GM21367 (cell line): ENCODE measurements around the gene FYCO1.
A peak's percentile ranks its signal among the peaks of the same experiment; 100 is the strongest.
"Not testable (repeated sequence)": the region's sequence is repeated elsewhere in the genome, so short reads cannot be mapped to it uniquely, and the experiment has no call there.

Experiments used
- ATAC-seq: cut with Tn5 transposase; IDR thresholded peaks from one replicate; pipeline ENCODE4 v1.9.1; 2021; ENCODE audit not compliant: unreplicated experiment

The FYCO1 gene

GRCh38 chr3:45995236-45996192 lies at the start of gene FYCO1:
TSS of gene FYCO1 (minus strand) at chr3:45995824. CDS start at chr3:45984910, 10,914 bp downstream.
- peak; percentile 74 for ATAC-seq

DNA sequence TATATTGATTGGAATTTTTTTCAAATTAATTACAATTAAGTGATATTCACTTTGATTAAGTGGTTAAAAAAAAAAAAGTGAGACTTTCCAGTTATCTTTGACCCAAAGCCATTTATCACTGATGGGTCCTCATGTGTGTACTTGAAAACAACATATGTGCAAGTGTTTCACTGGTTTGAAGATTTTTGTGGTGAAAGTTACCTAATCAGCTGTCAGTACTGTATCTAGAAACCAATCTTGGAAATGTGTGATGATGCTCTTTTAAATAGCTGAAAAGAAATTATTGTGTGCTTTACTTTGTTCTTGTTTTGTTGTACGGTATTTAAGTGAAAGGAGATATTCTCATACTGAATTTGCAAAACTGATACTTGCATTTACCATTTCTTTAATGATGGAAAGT lies 43.3 kb upstream of the FYCO1 start:
- no peak for ATAC-seq

DNA sequence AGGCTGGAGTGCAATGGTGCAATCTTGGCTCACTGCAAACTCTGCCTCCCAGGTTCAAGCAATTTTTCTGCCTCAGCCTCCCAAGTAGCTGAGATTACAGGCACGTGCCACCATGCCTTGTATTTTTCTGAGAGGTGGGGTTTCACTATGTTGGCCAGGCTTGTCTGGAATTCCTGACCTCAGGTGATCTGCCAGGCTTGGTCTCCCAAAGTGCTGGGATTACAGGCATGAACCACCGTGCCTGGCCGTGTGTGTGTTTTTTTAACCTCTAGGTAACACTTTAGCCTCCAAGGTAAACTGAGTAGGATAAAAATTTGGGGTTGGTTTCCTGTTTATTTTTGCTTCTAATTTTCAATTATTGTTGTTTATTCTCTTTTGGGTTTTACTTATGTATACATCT lies 42.4 kb upstream of the FYCO1 start:
- not testable (repeated sequence) for ATAC-seq

DNA sequence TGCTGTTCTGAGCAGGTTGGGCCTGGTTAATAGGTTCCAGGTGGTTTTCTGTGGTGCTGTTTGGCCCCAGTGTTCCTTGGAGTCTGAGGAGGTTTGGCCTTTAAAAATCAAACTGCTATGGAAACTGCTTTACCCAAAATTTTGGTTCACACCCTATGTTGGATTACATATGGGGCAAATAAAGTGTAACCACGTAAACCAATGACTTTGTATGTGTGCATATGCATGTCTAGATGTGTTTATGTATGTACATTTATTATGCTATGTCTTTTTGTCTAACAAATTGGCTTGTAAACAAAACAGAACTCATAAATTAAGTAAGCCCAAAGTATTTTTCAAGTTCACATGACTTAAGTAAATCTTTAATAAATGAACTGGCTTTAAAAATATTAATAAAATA lies 40.6 kb upstream of the FYCO1 start:
- ATAC-seq: no peak

DNA sequence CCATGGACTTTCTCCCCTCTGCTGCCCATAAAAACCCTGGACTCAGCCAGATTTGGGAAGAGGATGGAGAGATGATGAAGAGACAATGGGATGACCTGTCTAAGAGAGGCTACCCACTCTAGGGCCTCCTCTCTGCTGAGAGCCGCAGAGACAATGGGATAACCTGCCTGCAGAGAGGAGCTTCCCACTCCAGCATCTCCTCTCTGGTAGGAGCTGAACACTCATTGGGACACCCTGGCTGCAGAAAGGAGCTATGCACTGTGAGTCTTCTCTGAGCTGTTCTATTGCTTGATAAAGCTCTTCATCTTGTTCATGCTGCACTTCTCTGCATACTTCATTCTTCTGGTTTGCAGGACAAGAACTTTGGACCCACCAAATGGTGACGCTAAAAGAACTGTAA lies 36.1 kb upstream of the FYCO1 start:
- no peak for ATAC-seq

DNA sequence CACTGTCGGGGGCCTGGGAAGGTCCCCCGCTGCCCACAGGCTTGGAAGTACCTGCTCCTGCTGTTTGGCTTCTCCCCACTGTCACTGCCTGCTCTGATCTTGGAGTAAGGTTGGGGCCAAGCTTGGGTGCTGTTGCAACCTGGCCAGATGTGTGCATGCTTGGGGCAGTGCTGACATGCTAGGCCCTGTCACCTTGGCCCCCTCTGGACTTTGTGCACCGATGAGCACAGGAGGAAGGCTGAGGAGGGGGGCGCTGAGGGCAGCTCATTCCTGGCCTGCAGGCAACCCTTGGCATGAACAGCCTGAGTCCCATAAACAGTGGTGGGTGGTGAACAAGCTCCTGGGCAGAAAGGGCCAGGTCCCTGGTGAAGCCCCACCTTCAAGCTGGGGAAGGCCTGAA lies 35.6 kb upstream of the FYCO1 start:
- no peak for ATAC-seq

GRCh38 chr3:46030626-46031025 lies 35.0 kb upstream of the FYCO1 start:
- no peak for ATAC-seq

DNA sequence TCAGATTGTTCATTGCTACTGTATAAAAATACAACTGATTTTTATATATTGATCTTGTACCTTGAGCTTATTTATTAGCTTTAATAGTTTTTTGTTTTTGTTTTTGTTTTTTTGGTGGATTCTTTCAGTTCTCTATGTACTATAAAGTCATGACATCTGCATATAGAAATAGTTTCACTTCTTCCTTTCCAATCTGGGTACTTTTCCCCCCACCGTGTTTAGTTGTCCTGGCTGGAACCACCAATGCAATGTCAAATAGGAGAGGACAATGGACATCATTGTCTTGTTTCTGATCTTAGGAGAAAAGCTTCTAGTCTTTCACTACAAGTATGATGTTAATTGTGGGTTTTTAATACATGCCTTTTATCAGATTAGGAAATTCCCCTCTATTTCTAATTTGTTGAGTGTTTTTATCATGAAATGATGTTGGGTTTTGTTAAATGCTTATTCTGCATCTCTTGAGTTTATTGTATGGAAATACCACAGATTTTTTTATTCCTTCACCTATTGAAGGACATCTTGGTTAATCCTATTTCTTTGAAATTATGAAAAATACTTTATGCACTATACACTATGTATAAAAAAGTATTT lies 34.4 kb upstream of the FYCO1 start:
- no peak for ATAC-seq

- no peak for ATAC-seq
These were observed 32.2 kb upstream of the FYCO1 start for GRCh38 chr3:46027736-46028397.

DNA sequence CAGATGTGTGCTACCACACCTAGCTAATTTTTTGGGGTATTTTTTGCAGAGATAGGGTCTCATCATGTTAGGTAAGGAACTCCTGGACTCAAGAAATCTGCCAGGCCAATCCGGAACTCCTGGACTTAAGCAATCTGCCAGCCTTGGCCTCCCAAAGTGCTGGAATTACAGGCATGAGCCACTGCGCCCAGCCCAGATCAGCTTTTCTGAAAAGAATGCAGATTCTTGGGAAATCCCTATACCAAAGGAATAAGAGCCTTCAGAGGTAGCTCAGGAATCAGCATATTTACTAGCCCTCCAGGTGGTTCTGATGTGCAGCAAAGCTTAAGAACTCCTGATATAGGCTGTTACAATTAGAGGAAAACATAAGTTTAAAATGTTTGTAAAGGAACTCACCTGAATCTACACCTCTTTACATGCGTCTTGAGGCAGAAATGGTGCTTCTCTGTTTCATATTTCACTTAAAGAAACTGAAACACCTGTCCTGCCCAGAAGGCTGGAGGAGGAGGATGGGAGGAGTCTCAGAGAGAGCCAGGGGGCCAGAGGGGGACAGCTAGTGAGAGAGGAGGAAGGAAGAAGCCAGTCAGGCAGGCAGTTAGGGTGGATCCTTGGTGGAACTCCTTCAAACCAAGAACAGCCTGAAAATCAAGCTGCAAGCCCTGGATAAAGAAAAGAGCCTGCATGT lies 31.5 kb upstream of the FYCO1 start, which contains the start of gene XCR1:
TSS of gene XCR1 (minus strand) at position 463 of the 685 bp plus-strand sequence. CDS start 5,536 bp downstream, outside the sequence.
- ATAC-seq: no peak

- no peak for ATAC-seq
These were observed 29.5 kb upstream of the FYCO1 start for GRCh38 chr3:46025139-46025538.

DNA sequence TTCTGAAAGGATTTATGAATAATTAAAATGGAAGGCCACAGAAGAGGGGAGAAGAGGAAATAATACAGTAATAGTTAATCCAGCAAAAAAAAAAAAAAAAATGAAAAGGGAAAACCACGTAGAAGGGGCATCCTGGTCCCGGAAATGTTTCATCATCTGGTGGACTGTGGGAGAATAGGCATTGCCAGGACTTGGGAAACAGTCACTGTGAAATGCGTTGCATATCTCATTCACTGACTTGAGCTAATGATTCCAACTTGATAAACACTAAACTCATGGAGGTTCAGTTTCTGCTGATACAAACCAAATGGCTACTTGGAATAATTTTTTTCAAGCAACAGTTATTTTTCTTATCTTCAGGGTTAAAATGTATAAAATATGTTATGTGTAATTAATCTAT lies 28.5 kb upstream of the FYCO1 start:
- no peak for ATAC-seq

DNA sequence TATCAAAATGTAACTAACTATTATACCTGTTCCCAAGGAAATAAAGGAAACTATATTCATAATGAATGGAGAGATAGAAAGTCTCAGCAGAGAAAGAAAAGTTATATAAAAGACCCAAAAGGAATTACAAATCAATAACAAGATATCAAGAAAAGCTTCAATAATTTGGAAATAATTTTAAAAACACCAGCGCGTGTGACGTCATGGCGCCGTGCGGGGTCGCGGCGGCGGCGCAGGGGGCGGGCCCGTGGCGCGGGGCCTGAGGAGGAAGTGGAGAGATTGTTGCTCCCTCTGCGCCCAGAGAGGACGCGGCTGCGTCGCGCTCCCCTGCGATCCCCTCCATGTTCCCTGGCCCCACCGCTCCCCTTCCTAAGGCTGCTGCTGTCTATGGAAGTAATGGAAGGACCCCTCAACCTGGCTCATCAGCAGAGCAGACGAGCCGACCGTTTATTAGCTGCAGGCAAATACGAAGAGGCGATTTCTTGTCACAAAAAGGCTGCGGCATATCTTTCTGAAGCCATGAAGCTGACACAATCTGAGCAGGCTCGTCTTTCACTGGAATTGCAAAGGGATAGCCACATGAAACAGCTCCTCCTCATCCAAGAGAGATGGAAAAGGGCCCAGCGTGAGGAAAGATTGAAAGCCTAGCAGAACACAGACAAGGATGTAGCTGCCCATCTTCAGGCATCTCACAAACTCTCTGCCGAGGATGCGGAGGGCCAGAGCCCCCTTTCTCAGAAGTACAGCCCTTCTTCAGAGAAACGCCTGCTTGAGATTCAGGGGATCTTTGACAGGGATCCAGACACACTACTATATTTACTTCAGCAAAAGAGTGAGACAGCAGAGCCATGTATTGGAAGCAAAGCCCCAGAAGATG lies 27.5 kb upstream of the FYCO1 start:
- no peak for ATAC-seq

GRCh38 chr3:46021516-46021915 lies 25.9 kb upstream of the FYCO1 start:
- no peak for ATAC-seq

DNA sequence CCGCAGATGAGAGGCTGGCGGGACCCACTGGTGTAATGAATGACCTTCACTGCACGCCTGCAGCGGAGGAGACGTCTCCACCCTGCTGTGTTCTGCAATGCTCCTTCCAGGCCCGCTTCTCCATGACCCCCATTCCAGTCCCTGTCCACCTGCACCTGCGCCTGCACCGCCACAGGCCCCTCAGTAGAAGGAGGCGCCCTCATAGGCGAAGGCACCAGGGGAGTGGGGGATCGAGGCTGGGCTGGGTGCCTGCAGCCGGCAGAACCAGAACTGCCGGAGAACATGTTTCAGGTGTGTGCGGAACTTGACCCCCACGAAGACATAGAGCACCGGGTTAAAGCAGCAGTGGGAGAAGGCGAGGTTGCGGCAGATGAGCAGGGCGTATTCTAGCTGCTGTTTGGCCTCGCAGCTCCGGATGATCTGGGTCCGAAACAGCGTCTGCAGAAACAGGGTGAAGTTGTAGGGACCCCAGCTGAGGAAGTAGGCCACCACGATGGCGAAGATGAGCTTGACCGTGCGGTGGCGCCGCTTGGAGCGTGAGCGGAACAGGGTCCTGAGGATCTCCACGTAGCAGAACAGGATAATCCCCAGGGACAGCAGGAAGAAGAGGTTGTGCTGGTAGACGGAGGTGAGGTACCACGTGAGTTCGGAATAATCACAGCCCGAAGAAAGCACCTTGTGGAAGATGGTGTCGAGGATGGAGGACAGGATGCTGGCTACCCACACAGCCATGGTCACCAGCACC lies 25.3 kb upstream of the FYCO1 start:
- ATAC-seq: no peak

GRCh38 chr3:46019707-46020106 lies 24.1 kb upstream of the FYCO1 start:
- no peak for ATAC-seq

DNA sequence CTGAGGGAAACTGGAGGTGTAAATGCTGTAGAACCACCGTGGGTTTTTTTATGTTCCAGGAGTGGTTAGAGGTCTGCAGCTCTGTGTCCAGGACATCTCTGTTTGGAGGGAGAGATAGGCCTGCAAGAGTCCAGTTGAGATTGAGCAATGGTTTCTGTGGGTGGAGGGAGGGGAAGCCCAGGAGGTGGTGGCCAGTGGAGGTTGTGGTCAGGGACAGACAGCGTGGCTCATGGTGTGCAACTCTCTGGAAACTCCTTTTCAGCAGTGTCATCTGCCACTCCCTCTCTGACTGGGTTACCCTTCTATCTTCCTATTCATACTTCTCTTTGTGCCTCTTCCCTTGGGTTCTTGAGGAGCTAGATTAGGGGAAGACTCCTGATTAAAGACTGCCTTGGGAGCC lies 22.1 kb upstream of the FYCO1 start:
- no peak for ATAC-seq

GRCh38 chr3:46013316-46014094 lies 17.9 kb upstream of the FYCO1 start:
- no peak for ATAC-seq

- no peak for ATAC-seq
These were observed 16.6 kb upstream of the FYCO1 start for GRCh38 chr3:46012246-46012645.
